Activated CD4-positive, alpha-beta T cell treated with anti-CD3 and anti-CD28 coated beads for 4 hours (primary cell): Measurements from ENCODE around the gene KCNH8.

Source experiments
- DNase-seq, 2 donors: peaks; one replicate each; pipeline ENCODE4 v3.0.0-alpha.2; 2020

The KCNH8 gene

DNA sequence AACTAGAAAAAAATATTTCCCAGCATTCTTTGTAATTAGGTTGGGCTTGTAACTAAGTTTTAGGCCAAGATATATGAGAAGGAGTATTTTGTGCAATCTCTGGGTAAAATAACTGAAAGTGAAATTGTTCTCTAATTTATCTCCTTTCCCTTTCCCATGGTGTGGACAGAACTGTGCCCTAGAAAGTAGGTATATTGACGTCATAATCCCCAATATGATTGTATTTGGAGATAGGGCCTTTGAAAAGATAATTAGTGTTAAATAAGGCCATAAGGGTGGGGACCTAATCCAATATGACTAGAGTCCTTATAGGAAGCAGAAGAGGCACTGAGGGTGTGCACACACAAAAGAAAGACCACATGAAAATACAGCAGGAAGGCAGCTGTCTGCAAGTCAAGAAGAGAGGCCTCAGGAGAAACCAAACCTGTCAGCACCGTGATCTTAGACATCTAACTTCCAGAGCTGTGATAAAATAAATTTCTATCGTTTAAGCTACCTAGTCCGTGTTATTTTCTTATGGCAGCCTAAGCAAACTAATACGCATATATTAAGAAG is 106.6 kb downstream of the KCNH8 start:
- no peak for DNase-seq

DNA sequence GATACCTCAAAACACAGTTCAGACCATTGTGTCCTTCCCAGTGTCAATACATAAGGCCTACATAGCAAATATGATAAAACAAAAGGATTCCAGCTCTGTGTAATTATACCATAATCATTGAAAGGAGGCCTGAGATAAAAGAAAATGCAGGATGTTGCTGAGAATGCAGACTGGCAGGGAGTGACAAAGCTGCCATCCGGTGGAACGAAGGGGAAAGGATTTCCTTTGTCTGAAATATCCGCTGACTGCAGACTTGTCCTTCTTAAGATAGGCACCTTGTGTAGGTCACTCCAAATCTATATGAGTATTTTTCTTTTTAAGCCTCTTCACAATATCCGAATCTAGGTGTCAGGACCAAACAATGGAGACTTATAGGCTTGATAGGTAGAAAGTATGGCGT is 108.0 kb downstream of the KCNH8 start:
- DNase-seq = no peak

DNA sequence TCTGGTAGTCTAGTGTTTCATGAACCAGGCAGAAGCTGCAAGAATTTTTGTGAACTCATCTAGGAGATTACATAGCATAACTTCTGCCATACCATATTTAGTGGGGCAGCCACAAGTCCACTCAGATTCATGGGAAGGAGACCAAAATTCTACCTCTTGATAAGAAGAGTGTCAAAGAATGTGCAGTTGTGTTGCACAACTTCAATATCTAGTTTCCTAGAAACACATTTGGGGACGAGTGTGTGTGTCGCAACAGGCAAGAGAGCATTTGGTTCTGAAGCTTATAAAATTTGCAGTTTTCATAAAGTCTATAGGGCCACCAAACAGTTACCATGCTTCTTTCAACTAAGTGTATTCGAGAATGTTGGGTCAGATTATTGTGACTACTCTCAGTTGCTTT is 115.3 kb downstream of the KCNH8 start:
- no peak for DNase-seq

DNA sequence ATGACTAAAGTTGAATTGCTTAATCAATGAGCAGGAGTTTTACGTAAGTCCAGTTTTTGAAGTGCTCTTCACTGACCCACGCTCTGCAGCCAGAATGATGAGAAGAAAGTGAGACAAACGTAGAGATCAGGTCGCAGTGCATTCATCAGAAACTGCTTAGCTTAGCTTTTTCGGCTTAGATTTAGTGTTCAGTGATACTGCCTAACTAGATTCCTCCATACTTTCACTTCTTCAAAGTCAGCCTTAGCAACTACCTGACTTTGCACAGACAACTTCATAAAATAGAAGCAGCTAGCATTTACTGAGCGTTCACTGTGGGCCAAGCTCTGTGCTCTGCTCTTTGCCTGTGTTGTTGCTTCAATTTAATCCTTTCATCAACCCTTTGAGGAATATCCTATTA is 116.1 kb downstream of the KCNH8 start:
- DNase-seq = no peak

DNA sequence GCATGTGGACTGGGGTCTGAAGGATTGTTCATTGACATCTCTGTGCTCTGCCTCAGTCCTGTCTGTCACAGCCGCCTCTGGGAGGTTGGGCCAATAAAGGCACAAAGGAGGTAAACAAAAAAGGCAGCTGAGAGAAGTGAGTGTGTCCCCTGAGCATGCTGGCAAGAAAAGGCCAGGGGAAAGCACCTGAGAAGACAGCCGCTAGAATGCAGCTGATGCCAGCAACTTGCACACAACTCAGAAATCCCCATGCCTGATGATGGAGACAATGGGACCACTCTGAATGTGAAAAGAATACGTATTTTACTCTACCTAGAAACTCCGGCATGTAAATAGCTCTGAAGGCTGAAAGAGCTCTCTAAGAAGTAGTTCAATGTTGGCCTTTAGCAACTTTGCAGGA is 118.7 kb downstream of the KCNH8 start:
- no peak for DNase-seq

DNA sequence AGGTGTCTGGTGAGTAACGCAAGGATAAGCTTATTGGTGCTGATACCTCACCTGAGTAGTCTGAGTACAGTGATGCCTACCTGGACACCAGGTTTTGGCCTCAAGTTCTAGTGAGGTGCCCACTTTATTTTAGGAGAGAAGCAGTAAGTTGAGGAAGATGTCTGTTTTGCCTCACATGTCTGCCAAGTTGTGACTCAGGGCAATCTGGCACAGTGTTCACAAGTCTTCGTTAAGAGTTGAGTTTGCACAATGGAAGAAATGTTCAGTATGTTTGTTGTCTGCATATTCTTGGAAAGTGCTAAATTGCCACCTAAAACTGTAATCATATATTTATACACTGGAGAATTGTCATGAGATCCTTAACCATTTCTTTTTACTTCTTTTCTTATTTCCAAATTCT is 122.2 kb downstream of the KCNH8 start:
- DNase-seq = no peak

DNA sequence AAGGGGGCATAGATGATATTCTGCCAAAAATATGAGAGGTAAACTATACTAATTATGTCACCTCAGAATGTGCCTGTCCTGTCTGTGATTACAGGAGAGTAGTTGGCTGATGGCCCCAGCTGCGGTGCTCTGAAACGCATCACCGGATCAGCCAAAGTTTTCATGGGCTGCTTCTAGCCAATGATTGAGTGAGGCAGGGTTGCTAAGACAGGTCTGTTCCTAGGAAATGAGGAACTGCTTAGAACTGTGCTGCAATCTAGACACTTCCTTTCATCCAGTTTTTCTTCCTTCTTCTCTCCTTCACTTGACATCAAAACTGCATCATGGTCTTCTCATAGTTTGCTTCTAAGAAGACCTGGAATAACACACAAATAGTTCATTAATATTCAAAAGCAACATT is 124.0 kb downstream of the KCNH8 start:
- DNase-seq = no peak

DNA sequence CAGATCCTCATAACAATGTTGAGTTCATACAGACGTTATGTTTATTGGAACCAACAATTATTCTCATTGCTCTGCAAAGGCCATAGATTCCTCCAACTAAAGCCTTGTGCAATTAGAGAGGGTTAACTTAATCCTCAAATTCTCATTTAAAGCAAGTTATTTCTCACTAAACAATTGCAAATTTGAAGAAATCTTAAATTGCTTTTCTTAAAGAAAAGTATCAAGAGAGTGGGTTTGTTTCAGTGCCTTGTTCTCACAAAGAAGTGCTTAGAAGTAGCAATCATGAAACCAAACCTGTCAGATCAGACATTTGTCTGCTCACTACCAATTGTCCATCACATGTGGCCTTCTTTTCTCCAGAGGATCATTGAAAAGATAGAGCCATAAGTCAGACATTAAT is 124.8 kb downstream of the KCNH8 start:
- DNase-seq = no peak

DNA sequence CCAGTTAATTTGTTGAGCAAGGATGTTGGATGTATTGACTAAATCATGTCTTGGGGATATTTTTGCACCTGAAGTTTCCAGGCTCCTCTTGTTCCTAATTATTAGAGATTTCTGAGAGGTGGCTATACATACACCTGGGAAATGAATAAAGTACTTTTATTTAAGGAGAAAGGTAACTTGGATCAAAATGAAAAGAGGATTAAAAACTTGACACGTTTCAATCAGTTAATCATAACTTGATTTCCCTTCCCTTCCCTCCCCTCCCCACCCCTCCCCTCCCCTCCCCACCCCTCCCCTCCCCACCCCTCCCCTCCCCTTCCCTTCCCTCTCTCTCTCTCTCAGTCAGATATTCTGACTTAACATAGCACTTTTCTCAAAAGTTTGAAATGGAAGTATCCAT is 126.3 kb downstream of the KCNH8 start:
- DNase-seq = no peak

DNA sequence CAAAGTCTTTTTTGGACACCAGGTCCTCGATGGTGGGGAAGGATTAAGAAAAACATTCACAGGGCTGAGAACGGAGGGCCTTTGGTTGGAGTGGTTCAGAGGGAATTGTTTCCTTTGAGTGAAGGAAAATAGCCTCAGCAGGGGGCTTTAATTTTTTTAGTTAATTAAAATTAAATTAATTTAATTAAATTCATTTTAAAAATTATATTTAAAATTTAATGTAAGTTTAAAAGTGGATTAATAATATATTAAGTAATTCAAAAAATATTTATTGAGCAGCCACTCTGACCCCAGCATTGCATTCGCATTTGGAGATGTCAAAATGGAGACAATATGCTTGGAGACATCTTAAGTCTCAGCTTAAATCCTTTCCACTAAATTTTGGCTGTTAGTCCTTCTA is 136.7 kb downstream of the KCNH8 start:
- DNase-seq = no peak

DNA sequence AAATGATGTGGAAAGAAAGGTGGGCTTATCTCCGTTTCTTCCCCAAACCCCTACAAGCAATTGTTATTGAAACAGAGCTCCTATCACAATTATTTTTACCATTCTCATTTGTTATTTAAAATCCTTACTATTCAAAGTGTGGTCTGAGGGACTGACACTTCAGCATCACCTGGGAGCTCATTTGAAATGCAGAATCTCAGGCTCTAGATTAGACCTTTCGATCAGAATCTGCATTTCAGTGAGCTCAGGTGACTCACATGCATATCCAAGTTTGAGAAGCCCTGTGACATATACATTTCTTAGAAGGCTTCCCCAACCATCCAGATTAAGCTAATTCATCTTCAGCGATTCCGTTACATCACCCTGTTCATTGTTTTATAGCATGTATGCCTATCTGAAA is 145.0 kb downstream of the KCNH8 start:
- DNase-seq = no peak

DNA sequence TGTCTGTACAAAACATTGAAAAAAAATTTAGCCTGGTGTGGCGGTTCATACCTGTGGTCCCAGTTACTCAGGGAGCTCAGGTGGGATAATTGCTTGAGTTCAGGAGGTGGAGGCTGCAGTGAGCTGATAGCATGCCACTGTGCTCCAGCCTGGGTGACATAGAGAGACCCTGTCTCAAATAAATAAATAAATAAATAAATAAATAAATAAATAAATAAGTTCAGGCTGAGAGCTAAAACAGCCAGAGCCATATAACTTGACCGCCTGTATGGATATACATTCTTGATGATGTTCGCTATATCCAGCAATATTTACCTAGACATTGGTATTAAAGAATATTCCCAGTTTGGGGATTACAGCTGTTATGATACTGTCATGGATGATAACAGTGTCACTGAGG is 146.9 kb downstream of the KCNH8 start:
- no peak for DNase-seq

DNA sequence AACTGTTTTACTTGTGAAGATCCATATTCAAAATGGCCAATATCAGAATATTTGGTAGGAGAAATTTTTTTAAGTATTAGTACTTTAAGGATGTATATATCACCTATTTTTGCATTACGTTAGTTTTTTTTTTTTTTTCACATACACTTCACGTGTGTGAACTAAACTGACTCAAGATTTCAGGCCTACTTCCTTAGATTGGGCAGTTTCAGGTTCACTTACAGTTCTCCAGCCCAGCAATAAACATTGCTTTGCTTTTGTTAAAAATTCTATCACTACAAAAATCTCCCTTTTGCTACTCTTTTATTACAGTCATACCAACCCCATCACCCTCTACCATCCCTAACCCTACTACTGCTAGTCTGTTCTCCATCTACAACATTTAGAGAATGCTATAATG is 183.6 kb downstream of the KCNH8 start:
- no peak for DNase-seq

DNA sequence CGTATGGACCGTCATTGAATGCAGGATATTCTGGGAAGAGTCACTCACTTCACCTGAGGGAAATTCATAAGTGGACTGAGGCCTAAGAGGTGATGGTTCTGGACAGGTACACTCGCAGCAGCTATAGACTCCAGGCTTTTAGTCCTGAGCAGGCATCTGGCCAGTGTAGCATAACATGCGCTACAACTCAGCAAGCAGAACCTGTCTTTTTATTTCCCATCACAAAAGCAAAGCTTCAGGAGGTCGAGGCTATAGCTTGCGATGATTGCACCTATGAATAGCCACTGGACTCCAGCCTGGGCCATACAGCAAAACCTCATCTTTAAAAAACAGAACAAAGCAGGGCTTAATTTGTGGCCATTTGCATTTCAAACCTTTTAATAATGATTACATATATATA is 185.8 kb downstream of the KCNH8 start:
- no peak for DNase-seq

DNA sequence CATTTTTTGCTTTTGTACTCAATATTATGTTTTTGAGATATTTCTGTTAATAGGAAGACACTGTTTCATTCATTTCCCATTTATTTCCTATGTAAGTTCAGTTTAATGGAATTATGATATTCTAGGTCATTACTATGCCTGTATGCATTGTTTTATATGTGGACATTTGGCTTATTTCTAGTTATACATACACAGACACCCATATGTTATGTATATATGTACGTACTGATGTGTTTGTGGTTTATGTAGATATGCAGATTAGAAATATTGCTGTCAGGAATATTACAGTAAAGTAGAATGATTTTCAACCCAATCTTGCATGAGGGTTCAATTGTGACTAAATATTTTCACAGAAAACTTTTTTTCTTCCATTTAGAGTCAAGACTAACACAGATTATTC is 190.5 kb downstream of the KCNH8 start:
- DNase-seq = no peak

DNA sequence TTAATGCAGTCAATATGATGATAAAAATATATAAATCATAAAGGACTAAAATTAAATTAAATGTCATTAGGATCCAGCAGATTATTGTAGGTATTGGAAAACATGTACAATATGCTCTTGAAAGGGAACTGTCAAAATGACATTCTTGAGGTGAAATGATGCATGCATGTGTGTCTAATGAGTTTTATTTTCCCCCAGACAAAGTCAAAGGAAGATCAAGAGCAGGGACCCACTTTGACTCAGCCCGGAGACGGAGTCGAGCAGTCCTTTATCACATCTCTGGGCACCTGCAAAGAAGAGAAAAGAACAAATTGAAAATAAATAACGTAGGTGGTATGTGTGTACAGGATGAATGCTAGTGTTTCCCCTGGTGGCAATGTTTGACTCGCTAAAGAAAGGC is 194.1 kb downstream of the KCNH8 start:
- no peak for DNase-seq

DNA sequence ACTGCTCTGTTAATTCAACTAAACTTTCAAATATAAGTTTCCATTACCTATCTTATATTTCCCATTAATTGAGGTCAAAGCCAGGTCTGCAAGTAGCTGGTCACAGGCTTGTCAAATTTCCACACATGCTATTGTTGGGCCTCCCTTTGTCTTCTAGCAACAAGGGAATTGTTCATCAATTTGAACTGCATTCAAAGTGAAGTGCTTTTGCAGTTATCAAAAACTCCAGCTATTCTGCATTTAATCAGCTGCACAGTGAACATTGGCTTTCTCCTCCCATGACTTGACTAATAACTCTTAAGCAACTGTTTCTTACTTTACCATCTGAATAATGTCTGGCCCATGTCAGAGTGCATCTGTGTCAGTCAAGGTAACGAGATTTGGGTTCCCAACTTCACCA is 198.4 kb downstream of the KCNH8 start:
- no peak for DNase-seq

DNA sequence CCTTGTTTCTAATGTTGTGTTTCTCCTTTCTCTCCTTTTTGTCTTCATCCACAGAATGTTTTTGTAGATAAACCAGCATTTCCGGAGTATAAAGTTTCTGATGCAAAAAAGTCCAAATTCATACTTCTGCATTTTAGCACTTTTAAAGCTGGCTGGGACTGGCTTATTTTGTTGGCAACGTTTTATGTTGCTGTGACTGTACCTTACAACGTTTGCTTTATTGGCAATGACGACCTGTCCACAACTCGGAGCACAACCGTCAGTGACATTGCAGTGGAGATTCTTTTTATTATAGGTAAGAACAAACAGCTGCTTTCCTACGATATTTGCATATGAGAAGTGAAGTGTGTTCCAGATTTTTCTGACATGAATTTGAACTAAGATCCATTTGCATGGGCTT is 199.4 kb downstream of the KCNH8 start:
- no peak for DNase-seq

DNA sequence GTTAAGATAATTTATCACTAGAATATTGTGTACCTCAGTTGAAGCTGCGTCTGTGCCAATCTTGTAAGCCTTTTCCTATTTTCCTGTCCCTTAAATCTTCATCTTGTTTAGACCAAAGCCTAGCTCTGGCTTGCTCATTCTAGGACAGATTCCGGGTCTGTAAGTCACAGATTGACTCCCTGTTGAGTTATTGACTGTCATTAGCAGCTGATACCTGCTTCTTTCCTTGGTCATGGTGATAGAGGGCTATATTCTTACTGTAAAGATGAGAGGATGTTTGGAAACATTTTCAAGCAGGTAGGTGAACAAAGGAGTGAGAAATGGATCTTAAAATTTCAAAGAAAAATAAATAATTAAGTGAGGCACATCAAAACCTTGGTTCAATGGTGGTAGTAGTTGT is 200.2 kb downstream of the KCNH8 start:
- no peak for DNase-seq

DNA sequence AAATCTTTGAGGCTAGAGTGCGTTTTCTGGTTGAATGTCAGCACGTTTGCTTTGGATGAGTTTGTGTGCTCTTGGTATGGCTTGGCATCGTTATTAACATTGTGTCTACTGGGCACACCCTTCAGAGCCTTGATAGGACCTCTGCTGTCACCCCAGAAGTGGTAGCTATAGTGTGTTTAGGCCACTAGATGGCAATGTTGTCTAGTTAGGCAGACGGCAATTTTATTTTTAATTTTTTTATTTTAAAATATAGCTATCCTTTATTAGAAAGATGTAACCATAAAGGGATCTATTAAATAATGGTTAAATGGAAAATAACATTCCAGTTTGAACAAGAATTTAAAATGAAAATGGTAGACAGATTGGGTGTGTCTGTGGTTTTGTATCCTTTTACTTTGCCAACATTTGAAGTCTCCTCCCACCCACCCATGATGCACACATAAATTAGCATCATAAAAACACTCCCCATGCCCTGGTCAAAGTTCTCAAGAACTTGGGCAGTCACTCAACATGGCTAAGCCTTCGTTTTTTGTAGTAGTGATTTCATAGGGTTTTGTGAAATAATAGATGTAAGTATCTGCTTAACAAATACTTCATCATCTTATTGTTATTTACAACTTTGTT is 200.7 kb downstream of the KCNH8 start:
- DNase-seq = no peak

DNA sequence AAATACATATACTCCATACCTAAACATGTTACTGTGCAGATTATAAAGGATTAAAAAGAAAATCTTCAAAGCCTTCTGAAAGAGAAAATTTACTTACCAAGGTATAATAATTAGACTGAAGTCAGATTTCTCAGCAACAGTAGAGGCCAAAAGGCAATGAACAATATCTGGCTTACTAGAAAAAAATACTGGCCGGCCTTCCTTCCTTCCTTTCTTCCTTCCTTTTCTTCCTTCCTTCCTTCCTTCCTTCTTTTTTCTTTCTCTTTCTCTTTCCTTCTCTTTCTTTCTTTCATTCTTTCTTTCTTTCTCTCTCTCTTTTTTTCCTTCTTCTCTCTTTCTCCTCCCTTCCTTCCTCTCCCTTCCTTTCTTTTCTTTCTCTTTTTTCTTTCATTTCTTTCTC is 209.6 kb downstream of the KCNH8 start:
- no peak for DNase-seq

DNA sequence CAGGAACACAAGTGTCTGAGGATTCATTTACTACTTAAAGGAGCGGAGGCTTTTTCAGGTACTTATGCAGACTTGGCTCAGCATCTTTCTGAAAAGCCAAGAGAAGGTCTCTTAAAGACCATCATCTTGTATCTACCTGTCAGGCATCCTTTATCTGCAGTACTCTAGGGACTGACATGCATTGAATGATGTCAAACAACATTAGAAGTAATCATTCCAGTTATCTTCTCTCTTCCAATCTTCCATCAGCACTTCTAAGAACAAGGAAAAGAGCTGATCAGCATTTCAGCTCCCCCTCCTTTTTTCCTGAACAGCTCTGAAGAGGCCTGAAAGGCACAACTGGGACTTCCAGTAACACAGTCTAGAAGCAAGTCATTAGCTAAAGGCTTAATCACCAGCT is 214.8 kb downstream of the KCNH8 start:
- DNase-seq = no peak

DNA sequence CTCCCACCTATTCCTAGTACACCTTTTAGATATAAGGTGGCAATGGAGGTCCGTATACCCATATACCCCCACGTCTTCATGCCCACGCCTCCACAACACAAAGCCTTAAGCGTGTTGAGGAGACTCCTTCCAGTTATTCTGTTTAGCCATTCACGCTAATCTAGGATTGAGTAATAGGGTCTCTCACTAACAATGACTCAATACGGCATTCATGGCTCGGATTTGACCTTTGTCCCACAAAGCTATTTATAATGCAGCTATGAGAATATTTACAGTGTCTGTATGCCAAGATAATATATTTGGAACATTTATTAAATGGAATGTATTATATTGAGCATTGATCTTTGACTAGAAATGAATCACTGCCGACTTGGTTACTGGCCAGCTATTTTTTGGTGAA is 215.8 kb downstream of the KCNH8 start:
- DNase-seq = no peak

DNA sequence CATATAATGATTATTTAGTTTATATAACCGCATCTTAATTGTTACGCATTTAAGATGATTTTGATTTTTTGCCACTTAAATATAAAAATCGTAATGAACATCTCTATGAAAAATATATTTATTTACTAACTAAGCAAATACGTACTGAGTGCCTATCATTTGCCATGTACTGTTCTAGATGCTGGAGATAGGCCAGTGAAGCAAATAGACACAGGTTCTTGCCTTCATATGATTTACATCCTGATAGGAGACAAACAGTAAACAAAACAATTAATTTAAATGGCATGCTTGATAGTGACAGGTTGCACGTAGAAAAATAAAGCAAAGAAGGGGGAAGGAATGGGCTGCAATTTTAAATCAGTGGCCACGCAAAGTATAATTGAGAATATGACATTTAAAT is 217.2 kb downstream of the KCNH8 start:
- no peak for DNase-seq

DNA sequence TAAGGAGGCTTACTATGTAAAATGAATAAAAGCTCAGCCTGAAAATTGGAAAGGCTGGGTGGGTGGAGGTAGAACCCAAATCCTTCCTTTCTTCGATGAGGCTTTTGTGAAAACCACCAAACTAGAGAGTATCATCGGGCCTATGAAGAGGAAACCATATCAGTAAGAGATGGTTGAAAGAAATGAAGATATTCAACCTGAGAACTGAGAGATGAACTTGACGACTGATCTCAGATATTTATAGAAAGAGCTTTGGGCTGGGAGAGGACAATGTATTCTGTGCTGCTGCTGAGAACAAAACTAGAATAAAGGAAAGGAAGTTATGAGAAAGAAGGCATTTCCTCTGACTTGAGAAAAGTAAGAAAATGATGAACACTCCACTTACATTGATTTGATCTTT is 236.6 kb downstream of the KCNH8 start:
- no peak for DNase-seq

DNA sequence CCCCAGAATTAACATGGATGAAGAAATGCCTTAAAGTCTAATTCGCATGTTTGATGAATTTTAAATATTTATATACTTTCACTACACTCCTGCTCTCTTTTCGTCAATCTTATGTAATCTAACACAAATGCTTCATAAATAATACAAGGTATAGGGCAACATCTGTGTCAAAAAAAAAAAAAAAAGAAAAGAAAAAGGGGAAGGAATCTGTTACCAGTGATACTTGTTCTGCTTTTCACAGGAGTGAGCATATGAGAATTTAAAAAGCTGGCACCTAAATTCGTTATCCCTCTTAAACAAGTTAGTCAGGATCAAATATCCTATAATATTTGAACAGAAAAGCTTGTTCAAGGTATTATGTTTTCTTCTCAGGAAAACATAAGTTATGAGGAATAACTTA is 243.8 kb downstream of the KCNH8 start:
- no peak for DNase-seq
